DOHH2 (cell line): ENCODE results near the gene PRDM2.

Experiments used
- CTCF ChIP-seq: fragments of 200-600 bp; sonication (generic); IDR thresholded peaks from one replicate; pipeline ENCODE4 v1.5.1; 2014; ENCODE audit warnings: antibody characterized with exemption, mild to moderate bottlenecking, low read depth, low read length; ENCODE audit not compliant: poor library complexity, severe bottlenecking
- EZH2phosphoT487 ChIP-seq: fragments of 200-600 bp; sonication (generic); IDR thresholded peaks from 2 replicates; pipeline ENCODE4 v1.6.1; 2017; ENCODE audit warnings: borderline replicate concordance, mild to moderate bottlenecking, antibody characterized with exemption, low read length, moderate library complexity, mixed read lengths

GRCh38 chr1:13817906-13818305 lies 117.9 kb downstream of the PRDM2 start:
- TF ChIP-seq EZH2phosphoT487 (no peak), CTCF (no peak)
